HEK293 (cell line): ENCODE data around the gene NOX5.
A peak's percentile ranks its signal among the peaks of the same experiment; 100 is the strongest.

ENCODE experiments used
- CTCF ChIA-PET: fragments of 350-600 bp; formaldehyde crosslinking; extraction: SDS; loops from one replicate; lab custom pipeline; 2021; ENCODE audit warnings: antibody characterized with exemption; lab: Yijun Ruan, JAX
- POLR2A ChIA-PET: fragments of 300-600 bp; formaldehyde crosslinking; extraction: SDS; loops from one replicate; lab custom pipeline; 2020; ENCODE audit warnings: antibody characterized with exemption, inconsistent platforms; lab: Yijun Ruan, JAX
- H3K27ac ChIP-seq: fragments of 200-500 bp; sonication (Bioruptor generic); 2 replicates; pipeline ENCODE4 v1.5.1; 2014; ENCODE audit warnings: low read depth, low read length, control low read depth, inconsistent platforms; ENCODE audit errors: extremely low read depth
- H3K36me3 ChIP-seq, 2 experiments: fragments of 200-500 bp in 1 of 2; sonication (Bioruptor generic) in 1 of 2; 1 replicate in 1 of 2; 2 replicates in 1 of 2; pipeline ENCODE4 v1.5.1; 2014 to 2017; ENCODE audit warnings: inconsistent platforms in 2 of 2, low read length in 2 of 2; ENCODE audit not compliant: control insufficient read depth in 2 of 2, insufficient read depth in 1 of 2
- H3K4me1 ChIP-seq: fragments of 200-500 bp; sonication (Bioruptor generic); 2 replicates; pipeline ENCODE4 v1.5.1; 2014; ENCODE audit warnings: mild to moderate bottlenecking, low read length, inconsistent platforms; ENCODE audit not compliant: control insufficient read depth, insufficient read depth
- H3K4me3 ChIP-seq: 2 replicates; pipeline ENCODE4 v1.5.1; 2011; ENCODE audit warnings: low read depth, mild to moderate bottlenecking, control low read depth, low read length, moderate library complexity
- H3K9me3 ChIP-seq: fragments of 200-500 bp; sonication (Bioruptor generic); 2 replicates; pipeline ENCODE4 v1.5.1; 2014; ENCODE audit warnings: low read depth, low read length, inconsistent platforms; ENCODE audit not compliant: control insufficient read depth, insufficient read depth
- GFI1B ChIP-seq: fragments of 450-650 bp; formaldehyde crosslinking; IDR thresholded peaks from 2 replicates; pipeline ENCODE4 v1.5.1; 2016; ENCODE audit warnings: missing biosample characterization, missing genetic modification characterization
- KLF9 ChIP-seq: fragments of 450-650 bp; formaldehyde crosslinking; IDR thresholded peaks from 2 replicates; pipeline ENCODE4 v1.5.1; 2016; ENCODE audit warnings: missing biosample characterization, missing genetic modification characterization, low read depth
- SCRT2 ChIP-seq: fragments of 450-650 bp; formaldehyde crosslinking; IDR thresholded peaks from 2 replicates; pipeline ENCODE4 v1.5.1; 2016; ENCODE audit warnings: missing biosample characterization, missing genetic modification characterization
- ZBTB20 ChIP-seq: fragments of 450-650 bp; formaldehyde crosslinking; IDR thresholded peaks from 2 replicates; pipeline ENCODE4 v1.5.1; 2016; ENCODE audit warnings: missing biosample characterization, missing genetic modification characterization
- ZBTB44 ChIP-seq: fragments of 450-650 bp; IDR thresholded peaks from 2 replicates; pipeline ENCODE4 v1.5.1; 2018; ENCODE audit warnings: missing biosample characterization, mild to moderate bottlenecking, missing genetic modification characterization
- ZBTB6 ChIP-seq: fragments of 450-650 bp; formaldehyde crosslinking; IDR thresholded peaks from 2 replicates; pipeline ENCODE4 v1.5.1; 2017; ENCODE audit warnings: missing biosample characterization, missing genetic modification characterization
- ZBTB8A ChIP-seq: fragments of 450-650 bp; formaldehyde crosslinking; IDR thresholded peaks from 2 replicates; pipeline ENCODE4 v1.5.1; 2016; ENCODE audit warnings: missing biosample characterization, missing genetic modification characterization
- ZFP69B ChIP-seq: fragments of 450-650 bp; formaldehyde crosslinking; IDR thresholded peaks from 2 replicates; pipeline ENCODE4 v1.5.1; 2016; ENCODE audit warnings: missing biosample characterization, missing genetic modification characterization
- ZIC2 ChIP-seq: fragments of 450-650 bp; formaldehyde crosslinking; IDR thresholded peaks from 2 replicates; pipeline ENCODE4 v1.5.1; 2016; ENCODE audit warnings: missing biosample characterization, missing genetic modification characterization
- ZNF221 ChIP-seq: fragments of 450-650 bp; formaldehyde crosslinking; IDR thresholded peaks from 2 replicates; pipeline ENCODE4 v1.5.1; 2017; ENCODE audit warnings: missing biosample characterization, missing genetic modification characterization, borderline replicate concordance
- ZNF280D ChIP-seq: fragments of 450-650 bp; formaldehyde crosslinking; IDR thresholded peaks from 2 replicates; pipeline ENCODE4 v1.5.1; 2016; ENCODE audit warnings: missing biosample characterization, missing genetic modification characterization
- ZNF302 ChIP-seq: fragments of 450-650 bp; formaldehyde crosslinking; IDR thresholded peaks from 2 replicates; pipeline ENCODE4 v1.5.1; 2016; ENCODE audit warnings: missing biosample characterization, missing genetic modification characterization, low read depth
- ZNF449 ChIP-seq: fragments of 450-650 bp; formaldehyde crosslinking; IDR thresholded peaks from 2 replicates; pipeline ENCODE4 v1.5.1; 2017; ENCODE audit warnings: missing biosample characterization, mild to moderate bottlenecking, missing genetic modification characterization, moderate library complexity
- ZNF596 ChIP-seq: fragments of 450-650 bp; IDR thresholded peaks from 2 replicates; pipeline ENCODE4 v1.5.0; 2018; ENCODE audit warnings: missing biosample characterization, mild to moderate bottlenecking, missing genetic modification characterization, moderate library complexity
- ZNF660 ChIP-seq: fragments of 450-650 bp; IDR thresholded peaks from 2 replicates; pipeline ENCODE4 v1.5.1; 2018; ENCODE audit warnings: missing biosample characterization, mild to moderate bottlenecking, missing genetic modification characterization
- ZNF701 ChIP-seq: fragments of 450-650 bp; formaldehyde crosslinking; IDR thresholded peaks from 2 replicates; pipeline ENCODE4 v1.5.1; 2016; ENCODE audit warnings: missing biosample characterization, missing genetic modification characterization
- ZNF704 ChIP-seq: fragments of 450-650 bp; formaldehyde crosslinking; IDR thresholded peaks from 2 replicates; pipeline ENCODE4 v1.5.1; 2016; ENCODE audit warnings: missing biosample characterization, missing genetic modification characterization
- ZSCAN18 ChIP-seq: fragments of 450-650 bp; formaldehyde crosslinking; IDR thresholded peaks from 2 replicates; pipeline ENCODE4 v1.5.1; 2016; ENCODE audit warnings: missing biosample characterization, missing genetic modification characterization

The NOX5 gene

GRCh38 chr15:69075440-69075839 is 60.9 kb downstream of the NOX5 start (continued):
- TF ChIP-seq GFI1B (tag by site-specific recombination) (no peak), ZBTB6 (no peak), ZSCAN18 (tag by site-specific recombination) (no peak), SCRT2 (tag by site-specific recombination) (no peak), ZBTB44 (peak; percentile 73; the same call in 1 of the 2 replicates), ZNF449 (0 out of 2 replicates have a peak, but pooled peaks have one; percentile 49), ZNF704 (tag by site-specific recombination) (no peak), ZNF280D (tag by site-specific recombination) (no peak), ZNF660 (tag by site-specific recombination) (no peak), ZNF221 (tag by site-specific recombination) (no peak), ZNF302 (tag by site-specific recombination) (no peak), ZNF701 (tag by site-specific recombination) (no peak), ZNF596 (tag by site-specific recombination) (0 out of 2 replicates have a peak, but pooled peaks have one; percentile 10), ZIC2 (tag by site-specific recombination) (0 out of 2 replicates have a peak, but pooled peaks have one; percentile 30), ZBTB8A (tag by site-specific recombination) (0 out of 2 replicates have a peak, but pooled peaks have one; percentile 34)

- no peak overlapping the region for H3K4me3 ChIP-seq
- peaks cover 2% of the 10 kb centered on the region; the same call in 1 of the 2 replicates for H3K9me3 ChIP-seq
- peaks cover 26% of the 10 kb centered on the region for H3K4me1 ChIP-seq
- ChIA-PET CTCF (interaction anchor here (0.7 to 1.1 kb wide), 2 partner anchors 17 to 305 kb away, joined by 3 to 4 read pairs; no protein-coding TSS in a partner anchor), POLR2A (interaction anchor here (1.3 kb wide), 1 partner anchor 84 kb away, joined by 4 read pairs; the partner anchor contains the start of gene GLCE)
- no peaks in the 10 kb centered on the region; a peak in 1 of 3 replicates for H3K36me3 ChIP-seq
- H3K27ac ChIP-seq, result no peak overlapping the region
- no peak for TF ChIP-seq KLF9 (tag by site-specific recombination)
- TF ChIP-seq ZFP69B (tag by site-specific recombination), result no peak
- peak; percentile 50; the same call in 1 of the 2 replicates for TF ChIP-seq ZBTB20 (tag by site-specific recombination)
Measured at GRCh38 chr15:69076756-69077155, 62.3 kb downstream of the NOX5 start.
